Stimulated activated CD4-positive, alpha-beta T cell treated with anti-CD3 and anti-CD28 coated beads, TNF-alpha, amount 100 ng/mL, for 4 hours (primary cell): ENCODE data around the gene NME4.
A peak's percentile ranks its signal among the peaks of the same experiment; 100 is the strongest.
"Not testable (repeated sequence)": the region's sequence is repeated elsewhere in the genome, so short reads cannot be mapped to it uniquely, and the experiment has no call there.

Source experiments
- DNase-seq, 3 experiments: peaks; one replicate each; pipeline ENCODE4 v3.0.0-alpha.2; 2020; ENCODE audit warnings: low read depth in 3 of 3

NME4 gene

DNA sequence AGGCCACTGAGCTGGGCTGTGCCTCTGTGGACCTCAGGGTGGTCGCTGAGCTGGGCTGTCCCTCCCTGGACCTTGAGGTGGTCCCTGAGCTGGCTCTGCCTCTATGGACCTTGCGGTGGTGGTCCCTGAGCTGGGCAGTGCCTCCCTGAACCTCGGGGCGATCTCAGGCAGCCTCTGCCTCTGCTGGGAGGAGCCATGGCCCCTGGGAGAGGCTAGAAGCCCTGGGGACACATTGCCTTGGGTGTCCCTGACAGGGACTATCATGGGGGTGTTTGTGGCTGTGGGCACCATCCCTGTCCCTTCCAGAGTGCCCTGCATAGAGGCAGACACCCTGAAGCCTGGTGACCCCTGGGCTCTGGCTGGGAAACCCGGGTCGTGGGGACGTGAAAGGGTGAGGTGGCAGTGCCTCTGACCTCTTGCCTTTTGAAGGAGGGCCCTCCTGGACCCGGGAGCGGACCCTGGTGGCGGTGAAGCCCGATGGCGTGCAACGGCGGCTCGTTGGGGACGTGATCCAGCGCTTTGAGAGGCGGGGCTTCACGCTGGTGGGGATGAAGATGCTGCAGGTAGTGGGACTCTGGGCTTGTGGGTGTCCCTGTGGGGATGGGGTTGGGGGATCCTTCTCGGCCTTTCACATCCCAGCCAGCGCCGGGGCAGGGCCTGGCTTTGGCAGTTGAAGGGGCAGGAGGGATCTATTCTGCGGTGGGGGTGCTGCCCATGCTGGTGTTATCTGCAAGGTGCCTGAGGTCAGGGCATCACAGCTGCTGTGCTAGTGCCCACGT is 1.8 kb downstream of the NME4 start:
- DNase-seq: no peak

DNA sequence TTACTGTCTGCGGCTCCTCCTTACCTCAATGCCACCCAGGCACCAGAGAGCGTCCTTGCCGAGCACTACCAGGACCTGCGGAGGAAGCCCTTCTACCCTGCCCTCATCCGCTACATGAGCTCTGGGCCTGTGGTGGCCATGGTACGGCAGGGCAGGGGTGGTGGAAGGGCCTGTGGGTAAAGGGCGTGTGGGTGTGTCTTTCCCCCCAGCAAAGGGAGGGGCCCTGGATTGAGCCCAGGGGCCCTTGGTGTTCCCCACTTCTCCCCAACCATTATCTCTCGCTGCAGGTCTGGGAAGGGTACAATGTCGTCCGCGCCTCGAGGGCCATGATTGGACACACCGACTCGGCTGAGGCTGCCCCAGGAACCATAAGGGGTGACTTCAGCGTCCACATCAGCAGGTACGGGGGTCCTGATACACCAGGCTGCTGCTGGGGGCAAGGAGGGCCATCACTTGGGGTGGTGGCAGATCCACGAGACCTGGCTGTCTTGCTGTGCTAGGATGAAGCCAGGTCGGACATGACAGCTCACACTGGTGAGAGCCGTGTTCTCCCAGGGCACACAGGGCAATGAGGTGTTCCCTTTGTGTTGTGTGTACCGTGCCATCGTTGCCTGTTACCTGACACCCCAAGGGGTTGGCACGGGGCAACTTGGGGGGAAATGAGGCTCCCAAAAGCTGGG is 2.5 kb downstream of the NME4 start:
- DNase-seq: no peak

- no peak for DNase-seq
Measured at GRCh38 chr16:400061-400591, 3.1 kb downstream of the NME4 start.

DNA sequence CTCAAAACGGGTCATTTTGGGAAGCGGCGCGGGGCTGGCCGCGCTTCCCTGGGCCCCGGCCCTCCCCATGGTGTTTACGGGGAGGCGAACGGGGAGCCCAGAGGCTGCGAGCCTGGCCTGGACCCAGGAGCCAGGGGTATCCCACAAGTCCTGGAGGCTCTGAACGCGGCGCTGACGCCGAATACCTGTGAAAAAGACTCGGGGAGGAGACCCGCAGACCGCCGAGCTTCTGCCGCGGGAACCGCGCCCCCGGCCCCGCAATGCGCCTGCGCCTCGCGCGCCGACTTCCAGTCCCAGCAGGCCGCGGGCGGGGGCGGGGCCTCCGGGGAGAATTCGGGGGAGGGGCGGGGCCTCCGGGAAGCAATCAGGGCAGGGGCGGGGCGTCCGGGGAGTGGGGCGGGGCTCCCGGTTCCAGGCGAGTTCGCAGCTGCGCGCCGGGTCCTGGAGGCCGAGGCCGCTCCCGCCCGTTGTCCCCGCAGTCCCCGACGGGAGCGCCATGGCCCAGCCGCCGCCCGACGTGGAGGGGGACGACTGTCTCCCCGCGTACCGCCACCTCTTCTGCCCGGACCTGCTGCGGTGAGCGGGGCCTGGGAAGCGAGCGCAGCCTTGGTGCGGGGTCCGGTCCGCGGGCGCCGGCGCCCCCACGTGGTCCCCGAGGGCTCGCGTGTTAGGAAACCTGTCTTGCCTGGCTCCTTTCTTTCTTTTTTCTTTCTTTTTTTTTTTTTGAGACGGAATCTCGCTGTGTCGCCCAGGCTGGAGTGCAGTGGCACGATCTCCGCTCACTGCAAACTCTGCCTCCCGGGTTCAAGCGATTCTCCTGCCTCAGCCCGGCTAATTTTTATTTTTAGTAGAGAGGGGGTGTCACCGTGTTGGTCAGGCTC is 4.7 kb downstream of the NME4 start, which contains the start of gene DECR2:
DECR2 (plus strand) TSS at position 418 of the 881 bp plus-strand sequence; CDS start at position 497, 79 bp downstream.
- peak; percentile 98 to 100 (median 99) for DNase-seq

DNA sequence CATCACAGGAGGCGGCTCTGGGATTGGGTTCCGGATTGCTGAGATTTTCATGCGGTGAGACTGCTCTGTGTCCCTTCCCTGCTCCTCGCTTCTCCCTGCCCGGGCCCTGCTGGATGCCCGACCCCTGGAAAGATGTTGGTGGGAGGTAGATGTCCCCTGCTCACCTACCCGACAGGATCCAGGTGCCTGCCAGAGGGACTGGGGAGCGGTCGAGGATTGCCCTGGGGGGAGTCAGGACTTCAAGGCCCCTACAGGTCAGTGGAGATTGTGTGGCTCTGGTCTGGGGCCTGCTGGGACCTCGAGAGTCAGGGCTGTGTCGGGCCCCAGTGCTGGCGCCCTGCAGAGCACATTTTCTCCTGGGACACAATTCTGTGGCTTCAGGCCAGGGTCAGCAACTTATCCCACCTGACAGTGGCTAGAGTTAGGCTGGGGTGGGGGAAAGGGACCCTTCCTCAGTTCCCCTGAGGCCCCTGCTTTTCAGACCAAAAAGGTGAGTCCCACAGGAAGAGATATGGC is 8.0 kb downstream of the NME4 start:
- no peak for DNase-seq

DNA sequence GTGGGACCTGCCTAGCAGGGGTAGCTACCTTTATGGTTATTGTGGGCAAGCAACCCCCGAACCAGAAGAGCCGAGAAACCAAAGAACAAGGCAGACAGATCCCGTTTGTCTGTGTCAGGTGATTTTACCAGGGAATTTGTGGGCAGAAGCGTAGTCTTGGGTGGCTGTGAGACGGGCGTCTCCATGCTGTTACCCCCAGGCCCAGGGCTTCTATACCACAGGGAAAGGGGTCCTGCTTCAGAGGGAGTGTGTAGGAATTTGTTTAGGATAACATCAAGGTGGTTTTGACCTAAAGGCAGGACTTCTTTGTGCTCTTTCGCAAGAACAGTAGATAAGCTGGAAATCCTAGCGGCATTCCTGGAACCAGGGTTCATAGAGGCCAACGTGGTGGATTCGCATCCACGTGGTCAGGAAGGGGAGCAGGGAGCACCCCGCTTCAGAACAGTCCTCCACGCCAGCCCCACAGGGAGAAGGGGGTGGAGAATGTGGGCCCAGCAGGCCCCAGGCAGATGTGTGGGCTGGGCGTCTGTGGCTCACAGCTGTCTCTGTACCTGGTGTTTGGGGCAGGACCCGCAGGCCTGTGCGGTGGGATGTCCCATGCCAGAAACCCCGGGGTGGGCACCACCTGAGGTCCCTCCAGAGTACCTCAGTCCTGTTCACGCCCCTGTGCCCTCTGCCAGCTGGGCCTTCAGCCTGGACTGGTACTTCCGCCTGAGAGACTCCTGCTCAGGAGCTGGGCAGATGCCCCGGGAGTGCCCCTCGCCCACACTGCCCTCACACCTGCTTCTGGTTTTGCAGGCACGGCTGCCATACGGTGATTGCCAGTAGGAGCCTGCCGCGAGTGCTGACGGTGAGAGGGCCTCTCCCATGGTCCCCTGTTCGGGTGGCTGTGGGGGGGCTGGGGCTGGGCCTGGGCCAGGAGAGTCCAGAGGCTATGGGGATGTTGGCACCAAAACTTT is 8.8 kb downstream of the NME4 start:
- no peak for DNase-seq

DNA sequence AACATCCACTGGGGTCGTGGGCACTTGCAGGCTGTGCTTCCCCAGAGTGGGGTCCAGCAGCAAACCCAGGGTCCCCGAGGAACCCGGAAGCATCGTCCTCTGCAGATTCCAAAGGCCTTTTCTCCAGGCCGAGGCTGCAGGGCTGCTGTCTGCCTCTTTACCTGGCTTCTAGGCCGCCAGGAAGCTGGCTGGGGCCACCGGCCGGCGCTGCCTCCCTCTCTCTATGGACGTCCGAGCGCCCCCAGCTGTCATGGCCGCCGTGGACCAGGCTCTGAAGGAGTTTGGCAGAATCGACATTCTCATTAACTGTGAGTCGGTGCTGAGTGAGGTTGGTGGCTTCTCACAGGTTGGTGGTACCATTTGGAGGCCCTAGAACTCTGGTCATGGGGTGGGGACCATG is 10.3 kb downstream of the NME4 start:
- no peak for DNase-seq

GRCh38 chr16:410516-411178 is 13.6 kb downstream of the NME4 start:
- DNase-seq: no peak

GRCh38 chr16:411576-412265 is 14.7 kb downstream of the NME4 start:
- DNase-seq: no peak

DNA sequence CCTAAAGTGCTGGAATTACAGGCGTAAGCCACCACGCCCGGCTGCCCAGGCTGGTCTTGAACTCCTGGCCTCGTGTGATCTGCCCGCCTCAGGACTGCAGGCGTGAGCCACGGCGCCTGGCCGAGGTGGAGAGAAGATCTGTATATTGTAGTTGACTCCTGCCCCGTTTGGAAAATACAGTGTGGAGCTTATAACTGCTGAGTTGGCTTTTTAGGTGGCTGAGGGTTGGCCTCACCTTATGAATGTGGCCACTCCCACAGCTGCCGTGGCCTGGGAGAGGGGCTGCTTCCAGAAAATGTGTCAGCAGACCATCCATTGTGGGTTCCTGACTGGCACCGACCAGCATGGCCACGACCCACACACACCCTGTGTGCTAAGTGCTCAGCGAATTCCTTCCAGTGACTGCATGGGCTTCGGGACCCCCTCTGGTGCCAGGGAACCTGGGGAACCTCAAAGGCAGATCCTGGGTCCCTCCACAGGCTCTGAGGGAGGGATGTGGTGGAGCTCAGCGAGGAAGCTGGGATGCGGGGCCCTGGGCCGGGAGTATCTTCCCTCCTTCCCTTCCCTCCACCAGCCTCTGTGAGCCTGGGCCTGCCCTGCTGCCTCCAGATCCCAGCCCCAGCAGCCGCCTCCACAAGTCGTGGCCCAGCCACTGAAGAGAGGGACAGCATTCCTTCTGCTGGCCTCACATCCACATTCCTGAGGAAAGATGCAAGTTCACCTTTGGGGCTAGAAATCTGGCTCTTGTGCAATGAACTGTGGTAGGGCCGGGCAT is 17.6 kb downstream of the NME4 start:
- DNase-seq: no peak

DNA sequence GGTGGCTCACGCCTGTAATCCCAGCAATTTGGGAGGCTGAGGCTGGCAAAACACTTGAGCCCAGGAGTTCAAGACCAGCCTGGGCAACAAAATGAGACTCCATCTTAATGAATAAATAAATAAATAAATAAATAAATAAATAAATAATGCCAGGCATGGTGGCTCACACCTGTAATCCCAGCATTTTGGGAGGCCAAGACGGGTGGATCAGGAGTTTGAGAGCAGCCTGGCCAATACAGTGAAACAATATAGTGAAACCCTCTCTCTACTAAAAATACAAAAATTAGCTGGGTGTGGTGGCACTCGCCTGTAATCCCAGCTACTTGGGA is 18.1 kb downstream of the NME4 start:
- DNase-seq: not testable (repeated sequence)

GRCh38 chr16:422179-422578 is 25.2 kb downstream of the NME4 start:
- not testable (repeated sequence) for DNase-seq

GRCh38 chr16:424033-424622 is 27.1 kb downstream of the NME4 start:
- no peak for DNase-seq

GRCh38 chr16:424623-425081 is 27.7 kb downstream of the NME4 start:
- DNase-seq: no peak

DNA sequence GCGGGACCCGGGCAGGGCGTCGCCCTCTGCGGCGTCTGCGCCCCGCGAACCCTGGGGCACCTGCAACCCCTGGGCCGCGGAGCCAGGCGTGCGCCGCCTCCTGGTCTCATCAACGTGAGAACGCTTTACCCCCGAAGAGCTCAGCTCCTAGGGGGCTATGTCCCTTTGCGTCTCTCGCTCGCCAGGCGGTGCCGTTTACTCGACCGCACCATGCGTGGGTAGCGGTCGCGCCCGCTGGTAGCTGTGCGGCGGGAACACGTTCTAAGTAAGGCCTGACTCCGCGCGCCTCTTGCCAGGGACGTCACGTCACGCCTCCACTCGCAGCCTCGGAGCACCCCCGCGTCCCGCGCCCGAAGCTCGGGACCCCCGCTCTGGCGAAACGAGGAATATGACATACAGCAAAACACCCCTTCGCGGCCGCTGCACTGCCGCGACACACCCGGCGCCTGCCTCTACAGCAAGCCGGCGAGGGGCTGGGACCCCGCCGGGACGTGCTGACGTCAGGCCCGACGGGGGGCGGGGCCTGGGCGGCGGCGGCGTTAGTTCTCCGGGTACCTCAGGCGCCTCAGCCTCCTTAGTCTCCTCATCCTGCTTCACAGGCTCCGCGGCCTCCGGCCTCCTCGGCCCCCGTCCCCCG is 28.2 kb downstream of the NME4 start, which contains the start of gene RAB11FIP3:
RAB11FIP3 (plus strand) TSS at position 568 of the 637 bp plus-strand sequence. CDS start 358 bp downstream, outside the sequence.
- DNase-seq: peak; percentile 71 to 82 (median 79)

- DNase-seq: no peak
Measured at GRCh38 chr16:425740-426114, 28.7 kb downstream of the NME4 start.

GRCh38 chr16:426115-426905 is 29.3 kb downstream of the NME4 start:
- no peak for DNase-seq
